Stimulated activated CD4-positive, alpha-beta T cell treated with anti-CD3 and anti-CD28 coated beads, Interleukin-1b, Interleukin-23, amount 100 ng/mL, for 24 hours (primary cell): ENCODE results near the gene ZNF879.

Experiments
- DNase-seq, 4 experiments: peaks; one replicate each; pipeline ENCODE4 v3.0.0-alpha.2; 2020; ENCODE audit warnings: low read depth in 4 of 4, low spot score in 1 of 4

The ZNF879 gene

DNA sequence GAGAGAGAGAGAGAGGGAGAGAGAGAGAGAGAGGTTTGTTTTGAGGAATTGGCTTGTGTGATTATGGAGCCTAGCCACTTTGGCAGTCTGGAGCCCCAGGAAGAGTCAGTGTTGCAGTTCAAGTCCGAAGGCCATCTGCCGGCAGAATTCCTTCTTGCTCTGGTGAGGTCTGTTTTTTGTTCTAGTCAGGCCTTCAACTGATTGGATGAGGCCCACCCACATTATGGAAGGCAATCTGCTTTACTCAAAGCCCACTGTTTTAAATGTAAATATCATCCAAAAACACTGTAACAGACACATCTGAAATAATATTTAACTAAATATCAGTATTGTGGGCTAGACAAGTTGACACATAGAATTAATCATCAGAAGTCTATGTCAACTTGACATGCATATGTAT lies 17.0 kb upstream of the ZNF879 start:
- DNase-seq = no peak

DNA sequence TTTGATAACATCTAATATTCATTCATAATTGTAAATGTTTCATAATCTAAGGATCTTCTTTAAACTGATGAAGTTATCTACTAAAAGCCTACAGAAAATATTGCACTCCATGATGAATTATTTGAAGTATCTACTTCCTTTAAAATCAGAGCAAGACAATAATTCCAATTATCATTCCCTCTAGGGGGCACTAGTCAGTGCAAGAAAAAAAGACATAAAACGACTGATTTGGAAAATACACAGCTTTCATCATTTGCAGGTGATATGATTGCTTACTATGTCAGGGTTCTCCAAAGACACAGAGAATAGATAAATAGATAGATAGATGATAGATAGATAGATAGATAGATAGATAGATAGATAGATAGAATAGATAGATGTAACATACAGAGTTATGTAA lies 14.9 kb upstream of the ZNF879 start:
- no peak for DNase-seq

DNA sequence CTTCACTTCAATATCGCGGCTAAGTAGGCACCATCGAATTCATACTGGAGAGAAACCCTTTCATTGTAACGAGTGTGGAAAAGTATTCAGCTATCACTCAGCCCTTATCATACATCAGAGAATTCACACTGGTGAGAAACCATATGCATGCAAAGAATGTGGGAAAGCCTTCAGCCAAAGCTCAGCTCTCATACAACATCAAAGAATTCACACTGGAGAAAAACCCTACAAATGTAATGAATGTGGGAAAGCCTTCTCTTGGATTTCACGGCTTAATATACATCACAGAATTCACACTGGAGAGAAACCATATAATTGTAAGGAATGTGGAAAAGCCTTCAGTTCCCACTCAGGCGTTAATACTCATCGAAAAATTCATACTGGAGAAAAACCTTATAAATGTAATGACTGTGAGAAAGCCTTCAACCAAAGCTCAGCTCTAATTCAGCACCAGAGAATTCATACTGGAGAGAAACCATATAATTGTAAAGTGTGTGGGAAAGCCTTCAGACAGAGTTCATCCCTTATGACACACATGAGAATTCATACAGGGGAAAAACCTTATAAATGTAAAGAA lies 9.5 kb downstream of the ZNF879 start:
- DNase-seq = no peak

DNA sequence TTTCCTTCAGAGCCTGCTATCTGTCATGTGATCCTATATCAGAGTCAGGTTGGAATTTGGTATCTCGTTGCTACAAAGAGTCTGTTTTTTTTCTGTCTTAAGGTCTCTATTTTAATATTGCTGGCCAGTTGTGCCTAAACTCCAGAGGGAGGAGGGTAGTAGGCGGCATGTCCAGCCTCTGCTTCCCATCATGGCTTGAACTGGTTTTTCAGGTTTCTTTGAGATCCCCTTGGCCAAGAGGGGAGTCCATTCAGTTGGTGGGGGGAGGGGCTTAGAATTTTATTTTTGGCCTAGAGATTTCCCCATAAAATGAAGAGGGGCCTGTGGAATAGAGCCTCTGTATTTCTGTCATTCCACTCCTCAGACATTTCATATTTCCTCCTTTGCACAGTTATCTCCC lies 21.2 kb downstream of the ZNF879 start:
- no peak for DNase-seq

DNA sequence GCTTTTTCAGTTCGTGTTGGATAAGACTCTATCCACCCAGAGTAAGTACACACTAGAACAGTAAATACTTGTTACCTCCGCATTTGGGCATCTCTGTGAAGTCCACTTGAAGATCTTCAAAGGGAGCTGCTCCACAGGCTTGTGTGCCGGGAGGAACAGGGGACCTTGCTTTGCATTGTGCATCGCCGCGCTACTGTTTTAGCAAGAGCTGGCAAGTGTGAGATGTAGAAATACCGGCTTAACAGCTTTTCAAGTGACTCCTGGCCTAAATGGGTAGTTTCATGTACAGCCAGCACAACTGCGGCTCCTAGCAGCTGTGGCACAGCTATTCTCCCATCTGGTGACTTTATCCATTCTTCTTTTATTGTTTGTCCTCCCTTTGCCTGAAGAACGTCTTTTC lies 28.2 kb downstream of the ZNF879 start:
- no peak for DNase-seq

DNA sequence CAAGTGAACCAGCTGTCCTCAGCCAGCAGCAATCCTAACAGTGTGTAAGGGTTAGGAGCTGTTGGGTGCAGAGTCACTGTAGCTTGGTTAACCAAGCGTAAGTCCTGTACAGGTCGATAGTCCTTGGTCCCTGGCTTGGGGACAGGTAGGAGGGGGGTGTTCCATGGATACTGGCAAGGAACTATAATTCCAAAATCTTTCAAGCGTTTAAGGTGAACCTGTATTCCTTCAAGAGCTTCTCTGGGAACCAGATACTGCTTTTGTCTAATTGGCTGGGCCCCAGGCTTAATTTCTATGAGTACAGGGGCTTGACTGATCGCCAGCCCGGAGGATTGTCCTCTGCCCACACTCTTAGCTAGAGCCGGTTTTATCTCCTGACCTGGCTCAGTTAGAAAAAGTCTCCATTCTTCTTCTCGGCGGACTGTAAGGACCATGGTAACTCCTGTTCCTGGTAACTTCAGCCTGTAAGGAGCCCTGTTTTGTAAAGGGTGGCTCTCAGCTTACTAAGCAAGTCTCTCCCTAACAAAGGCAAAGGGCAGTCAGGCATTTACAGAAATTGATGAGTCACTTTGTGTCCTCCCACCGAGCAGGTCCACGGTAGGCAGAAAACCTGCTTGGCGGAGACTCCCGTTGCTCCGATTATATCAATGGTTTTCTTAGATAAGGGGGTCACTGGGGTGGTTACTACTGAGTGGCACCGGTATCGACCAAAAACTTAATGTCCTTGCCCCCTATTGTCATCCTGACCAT lies 30.6 kb downstream of the ZNF879 start:
- DNase-seq = no peak

DNA sequence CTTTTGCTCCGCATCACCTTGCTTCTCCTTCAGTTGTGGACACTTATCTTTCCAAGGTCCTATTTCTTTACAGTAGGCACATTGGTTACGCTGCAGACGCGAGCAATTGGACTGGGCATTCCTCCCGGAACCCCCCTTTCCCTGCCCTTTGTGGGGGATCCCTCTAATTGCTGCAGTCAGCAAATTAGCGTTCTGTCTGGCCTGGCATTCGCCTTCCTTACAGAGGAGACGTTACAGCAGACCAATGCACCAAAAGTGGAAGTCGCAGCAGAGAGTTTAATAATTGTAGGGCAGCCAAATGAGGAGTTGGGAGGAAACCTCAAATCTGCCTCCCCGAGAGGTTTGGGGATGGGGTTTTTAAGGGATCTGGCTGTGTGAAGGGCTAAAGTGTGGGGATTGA lies 31.3 kb downstream of the ZNF879 start:
- no peak for DNase-seq

DNA sequence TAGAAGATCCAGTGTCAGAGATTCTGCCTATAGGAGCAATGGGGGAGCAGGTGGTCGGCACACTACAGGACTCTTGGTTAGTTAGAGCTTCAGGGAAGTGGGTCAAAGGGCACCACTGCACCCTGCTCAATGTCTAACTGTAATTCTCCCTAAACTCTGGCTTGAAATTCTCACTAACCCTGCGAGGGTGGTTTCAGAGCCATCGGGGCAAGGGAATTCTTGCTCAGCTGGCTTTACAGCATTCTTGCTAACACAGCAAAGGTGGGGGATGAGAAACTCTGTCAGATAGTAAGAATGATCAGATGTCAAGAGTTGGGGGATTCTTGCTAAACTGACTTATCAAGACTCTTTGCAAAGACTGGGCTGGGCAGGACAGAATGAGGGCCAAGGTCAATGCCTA lies 31.8 kb downstream of the ZNF879 start:
- no peak for DNase-seq

DNA sequence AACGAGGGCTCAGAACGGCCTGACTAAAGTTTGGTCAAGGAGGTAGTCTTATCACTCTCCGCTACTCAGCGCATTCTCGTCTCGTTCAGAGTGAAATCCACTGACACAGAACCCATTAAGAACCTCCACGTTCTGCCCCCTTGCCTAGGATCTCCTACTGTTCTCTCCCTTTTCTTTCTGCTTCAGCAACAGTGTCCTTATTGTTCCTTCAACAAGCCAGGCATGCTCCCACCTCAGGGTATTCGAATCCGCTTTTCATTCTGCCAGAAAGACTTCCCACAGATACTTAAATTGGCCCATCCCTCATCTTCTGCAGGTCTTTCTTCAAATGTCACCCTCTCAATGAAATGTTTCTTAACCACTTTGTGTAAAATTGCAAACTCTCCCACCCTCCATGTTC lies 32.2 kb downstream of the ZNF879 start:
- no peak for DNase-seq

DNA sequence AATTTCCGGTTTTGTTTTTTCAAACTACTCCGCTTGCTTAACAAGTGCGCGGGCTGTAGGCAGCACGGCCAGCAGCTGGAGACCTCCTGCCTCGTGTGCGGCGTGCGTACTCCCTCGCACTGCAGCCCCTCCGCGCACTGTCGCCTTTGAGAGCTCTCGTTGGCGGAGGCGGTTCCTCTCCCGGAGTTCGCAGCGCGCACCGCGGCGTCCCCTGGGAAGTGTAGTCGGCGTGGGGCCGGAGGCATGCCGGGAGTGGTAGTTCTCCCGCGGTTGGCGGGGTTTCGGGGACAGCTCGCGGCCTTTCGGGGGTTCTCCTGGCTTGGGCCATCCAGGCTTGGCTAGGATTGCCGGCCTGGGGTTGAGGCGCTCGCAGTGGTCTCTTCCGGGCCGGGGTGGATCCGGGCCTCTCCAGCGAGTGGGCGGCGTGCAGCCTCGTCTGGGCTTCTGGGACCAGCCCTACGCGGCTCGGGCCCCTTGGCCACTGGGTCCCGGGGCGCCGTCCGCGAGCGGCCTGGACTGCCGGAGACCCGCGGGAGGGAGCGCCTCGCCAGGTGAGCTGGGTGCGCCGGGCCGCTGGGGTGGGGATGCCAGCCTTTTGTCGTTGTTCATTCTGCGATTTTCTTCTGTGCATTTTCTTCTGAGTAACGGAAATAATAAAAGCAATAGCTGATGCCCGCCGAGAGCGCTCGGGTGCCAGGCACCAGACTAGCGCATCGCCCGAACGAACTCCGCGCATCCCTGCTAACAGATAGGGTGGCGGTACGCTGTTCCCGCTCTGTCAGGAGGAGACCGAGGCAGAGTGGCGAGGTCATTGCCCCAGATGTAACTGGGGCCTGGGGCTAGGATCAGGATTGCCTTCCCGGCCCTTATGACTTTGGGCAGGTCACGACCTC lies 36.8 kb downstream of the ZNF879 start, which contains the start of gene ZNF354C:
TSS of gene ZNF354C (plus strand) at position 258 of the 893 bp plus-strand sequence. CDS start 1,696 bp downstream, outside the sequence.
- DNase-seq = peak; percentile 57 to 84 (median 71)

DNA sequence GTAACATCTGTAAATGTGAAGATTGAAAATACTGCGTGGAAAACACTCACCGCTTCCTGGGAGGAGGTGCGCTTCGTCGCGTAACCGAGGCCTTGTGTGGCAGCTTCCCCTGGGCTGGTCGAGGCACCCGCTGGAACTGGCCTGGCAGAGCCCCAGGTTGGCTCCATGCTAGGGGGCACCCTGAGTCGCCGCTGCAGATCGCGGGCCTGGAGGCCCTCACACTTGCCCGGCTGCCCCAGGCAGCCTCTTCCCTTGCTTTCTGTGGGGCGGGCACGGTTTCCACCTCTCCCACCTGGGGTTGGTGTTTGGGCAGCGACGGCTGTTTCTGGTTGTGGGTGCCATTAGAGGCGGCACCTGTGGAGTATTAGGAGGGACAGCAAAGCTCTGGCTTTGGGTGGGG lies 37.4 kb downstream of the ZNF879 start:
- no peak for DNase-seq

DNA sequence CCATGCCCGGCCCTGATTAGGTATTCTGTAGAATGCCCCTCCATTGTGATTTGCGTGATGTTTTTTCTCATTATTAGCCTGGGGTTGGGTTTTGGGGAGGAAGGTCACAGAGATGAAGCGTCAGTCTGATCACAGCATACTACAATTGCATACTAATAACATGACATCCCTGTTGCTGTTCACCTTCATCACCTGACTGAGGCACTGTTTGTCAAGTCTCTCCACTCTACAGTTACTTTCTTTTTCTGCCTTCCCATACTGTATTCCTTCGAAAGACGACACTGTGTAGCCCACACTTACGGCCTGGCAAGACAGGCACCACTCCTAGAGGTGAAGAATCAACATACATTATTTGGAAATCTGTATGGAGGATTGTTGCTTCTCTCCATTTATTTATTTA lies 42.1 kb downstream of the ZNF879 start:
- DNase-seq = no peak

DNA sequence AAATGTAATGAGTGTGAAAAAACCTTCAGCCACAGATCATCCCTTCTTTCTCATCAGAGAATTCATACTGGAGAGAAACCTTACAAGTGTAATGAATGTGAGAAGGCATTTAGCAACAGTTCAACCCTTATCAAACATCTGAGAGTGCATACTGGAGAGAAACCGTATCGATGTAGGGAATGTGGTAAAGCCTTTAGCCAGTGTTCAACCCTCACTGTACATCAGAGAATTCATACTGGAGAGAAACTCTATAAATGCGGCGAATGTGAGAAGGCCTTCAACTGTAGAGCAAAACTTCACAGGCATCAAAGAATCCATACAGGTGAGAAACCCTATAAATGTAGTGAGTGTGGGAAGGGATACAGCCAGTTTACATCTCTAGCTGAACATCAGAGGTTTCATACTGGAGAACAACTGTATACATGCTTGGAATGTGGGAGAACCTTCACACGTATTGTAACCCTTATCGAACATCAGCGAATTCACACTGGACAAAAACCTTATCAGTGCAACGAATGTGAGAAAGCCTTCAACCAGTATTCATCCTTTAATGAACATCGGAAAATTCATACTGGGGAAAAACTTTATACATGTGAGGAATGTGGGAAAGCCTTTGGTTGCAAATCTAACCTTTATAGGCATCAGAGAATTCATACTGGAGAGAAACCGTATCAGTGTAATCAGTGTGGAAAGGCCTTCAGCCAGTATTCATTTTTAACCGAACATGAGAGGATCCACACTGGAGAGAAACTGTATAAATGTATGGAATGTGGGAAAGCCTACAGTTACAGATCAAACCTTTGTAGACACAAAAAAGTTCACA lies 55.8 kb downstream of the ZNF879 start:
- DNase-seq = no peak

DNA sequence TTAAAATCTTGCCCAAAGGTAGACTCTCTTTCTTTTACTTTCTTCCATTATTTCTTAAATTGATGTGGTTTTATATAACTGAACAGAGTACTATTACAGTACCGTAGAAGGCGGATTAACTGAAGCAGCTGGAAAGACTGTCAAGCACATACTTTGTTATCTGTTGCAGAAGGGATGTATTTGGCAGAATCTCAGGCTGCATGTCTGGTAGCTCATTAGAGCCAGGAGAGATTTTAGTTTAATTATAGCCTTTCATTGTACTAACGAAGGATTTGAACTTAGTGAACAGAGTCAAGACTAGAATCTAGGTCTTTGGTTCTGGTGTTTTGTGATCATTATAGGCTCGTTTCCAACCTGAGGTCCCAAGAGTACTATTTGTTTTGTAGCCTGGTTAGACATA lies 57.1 kb downstream of the ZNF879 start:
- DNase-seq = no peak
